M059J (cell line): Measurements from ENCODE around the gene RAB39B. TPM values are rescaled to one million over a fixed set of nuclear protein-coding genes. Genes with fewer than 3 reads are reported as not detected.
"Not testable (repeated sequence)": the region's sequence is repeated elsewhere in the genome, so short reads cannot be mapped to it uniquely, and the experiment has no call there.

Experiments
- DNase-seq: peaks from one replicate; pipeline ENCODE4 v3.0.0-alpha.2; 2012; ENCODE audit warnings: low read depth
- total RNA-seq: library from RNA; depleted of rRNA; stranded (reverse); fragments of >200 nt; shearing (Covaris generic); gene quantifications from 2 replicates; pipeline ENCODE4 v1.2.3, GENCODE V29; 2014; rRNA removed

Gene RAB39B, protein sequence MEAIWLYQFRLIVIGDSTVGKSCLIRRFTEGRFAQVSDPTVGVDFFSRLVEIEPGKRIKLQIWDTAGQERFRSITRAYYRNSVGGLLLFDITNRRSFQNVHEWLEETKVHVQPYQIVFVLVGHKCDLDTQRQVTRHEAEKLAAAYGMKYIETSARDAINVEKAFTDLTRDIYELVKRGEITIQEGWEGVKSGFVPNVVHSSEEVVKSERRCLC
- 0.17 TPM in 1 of 2 replicates, not detected in the other for total RNA-seq

GRCh38 chrX:155263854-155264628 lies at the start of gene RAB39B:
Gene RAB39B (minus strand): TSS chrX:155264491. CDS start chrX:155264288, 203 bp downstream.
- DNase-seq, result peak; percentile 54

GRCh38 chrX:155313766-155314165 lies 49.5 kb upstream of the RAB39B start:
- DNase-seq, result peak; percentile 54

- DNase-seq, result no peak
Measured at GRCh38 chrX:155293771-155294170, 29.5 kb upstream of the RAB39B start.

- DNase-seq, result no peak
Measured at GRCh38 chrX:155279873-155280272, 15.6 kb upstream of the RAB39B start.

GRCh38 chrX:155270969-155271368 lies 6.7 kb upstream of the RAB39B start:
- no peak for DNase-seq

GRCh38 chrX:155267995-155268394 lies 3.7 kb upstream of the RAB39B start:
- DNase-seq, result not testable (repeated sequence)

- DNase-seq, result no peak
Measured at GRCh38 chrX:155266439-155266838, 2.1 kb upstream of the RAB39B start.

- no peak for DNase-seq
Measured at GRCh38 chrX:155262970-155263754, 1.1 kb downstream of the RAB39B start.

- DNase-seq, result peak; percentile 7
Measured at GRCh38 chrX:155259752-155260151, 4.5 kb downstream of the RAB39B start.

GRCh38 chrX:155251391-155251790 lies 12.9 kb downstream of the RAB39B start:
- no peak for DNase-seq

DNA sequence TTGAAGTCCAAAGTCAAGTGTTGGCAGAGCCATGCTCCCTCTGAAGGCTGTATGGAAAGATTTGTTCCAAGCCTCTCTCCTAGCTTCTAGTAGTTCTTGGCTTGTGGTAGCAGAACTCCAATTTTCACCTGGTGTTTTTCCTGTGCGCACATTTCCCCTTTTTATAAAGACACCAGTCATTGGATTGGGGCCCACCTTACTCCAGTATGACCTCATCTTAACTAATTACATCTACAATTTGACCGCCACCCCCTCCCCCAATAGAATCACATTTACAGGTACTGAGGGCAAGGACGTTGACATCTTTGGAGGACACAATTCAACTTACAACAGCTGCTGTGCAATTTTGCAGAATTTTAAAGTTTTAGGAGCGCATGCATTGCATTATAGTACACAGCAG lies 16.8 kb downstream of the RAB39B start:
- DNase-seq, result no peak

- peak; percentile 6 for DNase-seq
Measured at GRCh38 chrX:155246748-155247147, 17.5 kb downstream of the RAB39B start.

GRCh38 chrX:155242300-155242699 lies 22.0 kb downstream of the RAB39B start:
- DNase-seq, result no peak

DNA sequence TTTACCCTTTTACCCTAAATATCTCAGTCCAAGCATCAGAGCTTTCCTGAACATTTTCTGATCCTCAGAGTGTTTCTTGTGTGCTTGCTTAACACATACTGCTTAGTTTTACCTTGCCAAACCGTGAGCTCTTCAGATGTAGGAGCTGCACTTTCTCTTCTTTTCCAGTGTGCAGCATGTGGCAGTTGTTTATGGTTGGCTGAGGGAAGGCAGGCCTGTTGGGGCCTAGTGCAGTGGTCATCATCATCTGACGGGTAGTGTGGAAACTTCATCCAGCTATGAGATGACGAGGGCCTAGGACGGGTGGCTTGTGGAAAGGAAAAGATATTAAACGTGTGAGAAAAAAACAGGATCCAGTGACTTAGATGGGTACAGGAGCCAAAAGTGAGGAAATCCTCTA lies 26.6 kb downstream of the RAB39B start:
- no peak for DNase-seq

DNA sequence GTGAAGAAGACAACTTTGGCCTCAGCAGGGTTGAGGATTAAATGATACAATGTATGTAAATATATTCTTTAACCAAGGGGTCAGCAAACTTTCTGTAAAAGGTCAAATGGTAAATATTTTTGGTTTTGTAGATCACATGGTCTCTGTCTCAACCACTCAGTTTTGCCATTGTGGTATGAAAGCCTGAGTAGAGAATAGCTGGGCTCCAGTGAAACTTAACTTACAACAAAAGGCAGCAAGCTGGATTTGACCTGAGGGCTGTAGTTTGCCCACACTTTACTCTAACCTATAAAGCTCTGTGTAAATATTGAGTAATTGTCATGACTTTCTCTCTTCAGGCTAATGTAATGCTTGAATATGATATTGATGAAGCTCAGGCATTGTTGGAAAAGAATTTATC lies 28.4 kb downstream of the RAB39B start:
- DNase-seq, result no peak

- no peak for DNase-seq
Measured at GRCh38 chrX:155231163-155231562, 33.1 kb downstream of the RAB39B start.

- no peak for DNase-seq
Measured at GRCh38 chrX:155225774-155226173, 38.5 kb downstream of the RAB39B start.

GRCh38 chrX:155223746-155224145 lies 40.5 kb downstream of the RAB39B start:
- DNase-seq, result not testable (repeated sequence)

DNA sequence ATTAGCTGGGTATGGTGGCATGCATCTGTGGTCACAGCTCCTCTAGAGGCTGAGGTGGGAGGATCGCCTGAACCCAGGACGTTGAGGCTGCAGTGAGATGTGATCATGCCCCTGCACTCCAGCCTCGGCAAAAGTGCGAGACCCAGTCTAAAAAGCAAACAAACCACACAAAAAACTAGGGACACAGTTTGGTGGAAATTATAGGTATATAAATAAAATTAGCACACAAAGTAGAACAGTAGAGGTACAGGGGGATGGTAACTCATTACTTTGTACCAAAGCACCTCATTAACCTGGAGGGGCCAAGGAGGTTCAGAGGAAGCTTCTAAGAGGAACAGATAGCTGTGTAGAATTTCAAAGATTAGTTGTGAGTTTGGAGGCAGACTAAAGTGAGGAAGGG lies 42.9 kb downstream of the RAB39B start:
- no peak for DNase-seq

DNA sequence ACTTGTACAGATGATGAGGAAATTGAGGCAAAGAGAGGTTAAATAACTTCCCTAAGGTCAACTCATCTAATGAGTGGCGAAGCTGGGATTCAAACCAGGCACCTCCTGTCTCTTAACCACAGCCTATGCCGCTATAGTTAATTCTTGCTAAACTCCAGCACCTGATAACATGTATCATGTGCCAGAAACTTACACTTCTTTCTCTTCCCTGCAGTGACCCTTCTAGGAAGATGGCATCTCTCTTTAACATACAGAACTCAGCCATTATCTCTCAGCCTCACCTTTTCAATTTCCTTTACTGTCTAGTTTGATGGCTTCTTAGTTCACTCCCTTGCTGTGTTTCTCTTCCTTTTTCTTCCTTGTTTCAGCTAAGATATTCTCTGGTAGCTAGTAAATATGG lies 45.5 kb downstream of the RAB39B start:
- no peak for DNase-seq

DNA sequence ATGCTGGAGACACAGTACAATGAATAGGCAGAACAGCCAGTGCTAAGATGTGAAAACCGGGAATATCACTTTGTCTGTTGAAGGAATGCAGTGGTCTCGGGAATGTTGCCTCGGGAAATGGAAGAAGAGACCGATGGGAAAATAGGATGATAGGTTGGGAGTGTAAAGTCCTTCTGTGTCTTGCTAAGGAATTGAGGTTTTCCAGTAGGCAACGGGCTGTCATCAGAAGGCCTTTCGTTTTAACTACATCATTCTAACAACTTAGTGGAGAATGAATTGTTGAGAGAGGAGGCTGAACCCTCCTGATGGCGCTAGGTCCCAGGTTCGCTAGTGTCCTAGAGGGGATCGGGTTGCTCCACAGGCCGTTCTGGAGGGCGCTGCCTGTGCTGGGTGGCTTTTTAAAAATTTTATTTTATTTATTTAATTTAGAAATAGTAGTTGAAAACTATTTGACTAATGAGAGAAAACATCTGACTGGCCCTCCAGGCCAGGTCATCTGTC lies 47.3 kb downstream of the RAB39B start:
- peak; percentile 46 for DNase-seq
